ENCODE results near the gene CTTNBP2. TPM values are rescaled to one million over a fixed set of nuclear protein-coding genes. Genes with fewer than 3 reads are reported as not detected.

Gene CTTNBP2
- polyA plus RNA-seq, 1 donor from 2014 or later: 53.5 TPM

GRCh38 chr7:117666031-117666430 lies 207.2 kb downstream of the CTTNBP2 start:
- TF ChIP-seq CTCF (IDR thresholded peaks at IDR 0.05; ENCODE audit: poor library complexity, severe bottlenecking) (no peak), POLR2AphosphoS5 (IDR thresholded peaks at IDR 0.05) (no peak), MXI1 (conservative IDR thresholded peaks at IDR 0.05; ENCODE audit: poor library complexity, severe bottlenecking) (no peak), RAD21 (conservative IDR thresholded peaks at IDR 0.05) (no peak), EP300 (conservative IDR thresholded peaks at IDR 0.05; ENCODE audit: poor library complexity, severe bottlenecking) (no peak), TAF1 (IDR thresholded peaks at IDR 0.05; ENCODE audit: low read depth) (no peak), SMC3 (conservative IDR thresholded peaks at IDR 0.05; ENCODE audit: poor library complexity) (no peak), EZH2 (IDR thresholded peaks at IDR 0.05; ENCODE audit: borderline replicate concordance, insufficient read depth, low read length, poor library complexity, severe bottlenecking) (no peak)
- TF ChIP-seq, protein P1, sequence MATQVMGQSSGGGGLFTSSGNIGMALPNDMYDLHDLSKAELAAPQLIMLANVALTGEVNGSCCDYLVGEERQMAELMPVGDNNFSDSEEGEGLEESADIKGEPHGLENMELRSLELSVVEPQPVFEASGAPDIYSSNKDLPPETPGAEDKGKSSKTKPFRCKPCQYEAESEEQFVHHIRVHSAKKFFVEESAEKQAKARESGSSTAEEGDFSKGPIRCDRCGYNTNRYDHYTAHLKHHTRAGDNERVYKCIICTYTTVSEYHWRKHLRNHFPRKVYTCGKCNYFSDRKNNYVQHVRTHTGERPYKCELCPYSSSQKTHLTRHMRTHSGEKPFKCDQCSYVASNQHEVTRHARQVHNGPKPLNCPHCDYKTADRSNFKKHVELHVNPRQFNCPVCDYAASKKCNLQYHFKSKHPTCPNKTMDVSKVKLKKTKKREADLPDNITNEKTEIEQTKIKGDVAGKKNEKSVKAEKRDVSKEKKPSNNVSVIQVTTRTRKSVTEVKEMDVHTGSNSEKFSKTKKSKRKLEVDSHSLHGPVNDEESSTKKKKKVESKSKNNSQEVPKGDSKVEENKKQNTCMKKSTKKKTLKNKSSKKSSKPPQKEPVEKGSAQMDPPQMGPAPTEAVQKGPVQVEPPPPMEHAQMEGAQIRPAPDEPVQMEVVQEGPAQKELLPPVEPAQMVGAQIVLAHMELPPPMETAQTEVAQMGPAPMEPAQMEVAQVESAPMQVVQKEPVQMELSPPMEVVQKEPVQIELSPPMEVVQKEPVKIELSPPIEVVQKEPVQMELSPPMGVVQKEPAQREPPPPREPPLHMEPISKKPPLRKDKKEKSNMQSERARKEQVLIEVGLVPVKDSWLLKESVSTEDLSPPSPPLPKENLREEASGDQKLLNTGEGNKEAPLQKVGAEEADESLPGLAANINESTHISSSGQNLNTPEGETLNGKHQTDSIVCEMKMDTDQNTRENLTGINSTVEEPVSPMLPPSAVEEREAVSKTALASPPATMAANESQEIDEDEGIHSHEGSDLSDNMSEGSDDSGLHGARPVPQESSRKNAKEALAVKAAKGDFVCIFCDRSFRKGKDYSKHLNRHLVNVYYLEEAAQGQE (IDR thresholded peaks at IDR 0.05; ENCODE audit: borderline replicate concordance): no peak
- Histone ChIP-seq H3K9ac (ENCODE audit: low read length) (no peak overlapping the region), H3K27me3 (ENCODE audit: insufficient read depth, low read depth, low read length) (no peaks in the 10 kb centered on the region), H3K27ac (ENCODE audit: low read length) (no peak overlapping the region), H3K9me2 (ENCODE audit: insufficient read depth, low read length) (no peaks in the 10 kb centered on the region), H3K36me3 (ENCODE audit: insufficient read depth, low read length) (no peaks in the 10 kb centered on the region), H3K79me2 (replicated peaks; ENCODE audit: insufficient read depth, low read length) (no peaks in the 10 kb centered on the region), H3F3A (ENCODE audit: insufficient read depth, low read length, poor library complexity, severe bottlenecking) (no peaks in the 10 kb centered on the region), H3K4me3 (ENCODE audit: low read length) (no peak overlapping the region), H3K4me2 (ENCODE audit: low read length) (no peak overlapping the region), H4K20me1 (ENCODE audit: insufficient read depth) (no peaks in the 10 kb centered on the region), H2AFZ (ENCODE audit: low read depth, low read length) (no peak overlapping the region), H3K9me3 (ENCODE audit: low read length) (no peaks in the 10 kb centered on the region)

GRCh38 chr7:117665368-117665767 lies 207.9 kb downstream of the CTTNBP2 start:
- H3F3A ChIP-seq (ENCODE audit: insufficient read depth, low read length, poor library complexity, severe bottlenecking): no peaks in the 10 kb centered on the region
- no peaks in the 10 kb centered on the region for H3K79me2 ChIP-seq (replicated peaks; ENCODE audit: insufficient read depth, low read length)
- H2AFZ ChIP-seq (ENCODE audit: low read depth, low read length): no peak overlapping the region
- H3K27ac ChIP-seq (ENCODE audit: low read length): no peak overlapping the region
- H3K9me3 ChIP-seq (ENCODE audit: low read length): no peaks in the 10 kb centered on the region
- TF ChIP-seq RAD21 (conservative IDR thresholded peaks at IDR 0.05): no peak
- TF ChIP-seq, protein P1 (IDR thresholded peaks at IDR 0.05; ENCODE audit: borderline replicate concordance): no peak
- no peak for TF ChIP-seq TAF1 (IDR thresholded peaks at IDR 0.05; ENCODE audit: low read depth)
- TF ChIP-seq EP300 (conservative IDR thresholded peaks at IDR 0.05; ENCODE audit: poor library complexity, severe bottlenecking): no peak
- H3K4me3 ChIP-seq (ENCODE audit: low read length): no peak overlapping the region
- H4K20me1 ChIP-seq (ENCODE audit: insufficient read depth): no peaks in the 10 kb centered on the region
- H3K9ac ChIP-seq (ENCODE audit: low read length): no peak overlapping the region
- no peaks in the 10 kb centered on the region for H3K9me2 ChIP-seq (ENCODE audit: insufficient read depth, low read length)
- H3K36me3 ChIP-seq (ENCODE audit: insufficient read depth, low read length): no peaks in the 10 kb centered on the region
- H3K27me3 ChIP-seq (ENCODE audit: insufficient read depth, low read depth, low read length): no peaks in the 10 kb centered on the region
- H3K4me2 ChIP-seq (ENCODE audit: low read length): no peak overlapping the region
